Natural killer cell (primary cell): Measurements from ENCODE around the gene UBC. TPM values are rescaled to one million over a fixed set of nuclear protein-coding genes. Genes with fewer than 3 reads are reported as not detected.
"Not testable (repeated sequence)": the region's sequence is repeated elsewhere in the genome, so short reads cannot be mapped to it uniquely, and the experiment has no call there.

ENCODE experiments used
- ATAC-seq, 3 donors: fragments of 150-1000 bp in 2 of 3; fragments of 200-7000 bp in 1 of 3; cut with Tn5 transposase; 1 replicate in 1 of 3; 2 replicates in 2 of 3; pipeline ENCODE4 v1.10.0; 2021; ENCODE audit warnings: mild to moderate bottlenecking in 2 of 3, moderate library complexity in 2 of 3
- DNase-seq, 2 donors: peaks; one replicate each; pipeline versions ENCODE4 v3.0.0 to v3.0.0-alpha.2; 2013 to 2021; ENCODE audit warnings: mixed read lengths in 1 of 2
- H3K27ac ChIP-seq: one replicate; pipeline ENCODE4 v1.5.1; 2013; ENCODE audit warnings: mild to moderate bottlenecking, low read length
- H3K27me3 ChIP-seq: one replicate; pipeline ENCODE4 v1.6.1; 2013; ENCODE audit warnings: low read length; ENCODE audit not compliant: control insufficient read depth, insufficient read depth
- H3K36me3 ChIP-seq: one replicate; pipeline ENCODE4 v1.6.1; 2013; ENCODE audit warnings: low read length; ENCODE audit not compliant: control insufficient read depth, insufficient read depth
- H3K4me1 ChIP-seq: one replicate; pipeline ENCODE4 v1.6.1; 2013; ENCODE audit warnings: low read length; ENCODE audit not compliant: control insufficient read depth, insufficient read depth
- H3K4me3 ChIP-seq: one replicate; pipeline ENCODE4 v1.5.1; 2013; ENCODE audit warnings: low read length
- H3K9me3 ChIP-seq: one replicate; pipeline ENCODE4 v1.6.1; 2013; ENCODE audit warnings: low read length; ENCODE audit not compliant: control insufficient read depth, insufficient read depth
- H3K27ac Mint-ChIP-seq, 2 donors: one replicate each; pipeline ENCODE4 v1.8.0; 2022; ENCODE audit warnings: mild to moderate bottlenecking in 2 of 2, mixed read lengths in 2 of 2, moderate library complexity in 1 of 2
- H3K27me3 Mint-ChIP-seq, 2 donors: one replicate each; pipeline ENCODE4 v1.8.0; 2022; ENCODE audit warnings: low read depth in 2 of 2, mixed read lengths in 2 of 2
- H3K36me3 Mint-ChIP-seq: one replicate; pipeline ENCODE4 v1.8.0; 2022; ENCODE audit warnings: mixed read lengths
- H3K4me1 Mint-ChIP-seq, 2 donors: one replicate each; pipeline ENCODE4 v1.8.0; 2022; ENCODE audit warnings: mixed read lengths in 2 of 2
- H3K4me3 Mint-ChIP-seq: one replicate; pipeline ENCODE4 v1.8.0; 2022; ENCODE audit warnings: mild to moderate bottlenecking, moderate library complexity, mixed read lengths
- H3K9me3 Mint-ChIP-seq, 2 donors: one replicate each; pipeline ENCODE4 v1.8.0; 2022; ENCODE audit warnings: mixed read lengths in 2 of 2
- WGBS: methylation state at CpG from one replicate; pipeline ENCODE4 v1.1.7; 2013; ENCODE audit warnings: missing lambda C conversion rate; ENCODE audit not compliant: insufficient coverage; 5-methylcytosine and 5-hydroxymethylcytosine counted together
- intact Hi-C: fragments of 100-400 bp; cut with micrococcal nuclease; formaldehyde crosslinking; loops from one replicate; pipeline ENCODE4 v1.14.2; 2022
- total RNA-seq, 4 donors: library from RNA; stranded (reverse); fragments of 120-200 nt in 1 of 4; gene quantifications; one replicate each; pipeline versions ENCODE4 v1.2.3 to v1.2.4, GENCODE V29; 2013 to 2022
- TF ChIP-seq, protein P1 (sequence below): fragments of 200-600 bp; IDR thresholded peaks from one replicate; pipeline ENCODE4 v1.8.0; 2022; ENCODE audit warnings: antibody characterized with exemption

Gene UBC
- total RNA-seq, 3 donors from 2014 or later (not counting 1 experiment from before 2014, with no cell fraction given): 1,276 to 1,737 (median 1,334) TPM

DNA sequence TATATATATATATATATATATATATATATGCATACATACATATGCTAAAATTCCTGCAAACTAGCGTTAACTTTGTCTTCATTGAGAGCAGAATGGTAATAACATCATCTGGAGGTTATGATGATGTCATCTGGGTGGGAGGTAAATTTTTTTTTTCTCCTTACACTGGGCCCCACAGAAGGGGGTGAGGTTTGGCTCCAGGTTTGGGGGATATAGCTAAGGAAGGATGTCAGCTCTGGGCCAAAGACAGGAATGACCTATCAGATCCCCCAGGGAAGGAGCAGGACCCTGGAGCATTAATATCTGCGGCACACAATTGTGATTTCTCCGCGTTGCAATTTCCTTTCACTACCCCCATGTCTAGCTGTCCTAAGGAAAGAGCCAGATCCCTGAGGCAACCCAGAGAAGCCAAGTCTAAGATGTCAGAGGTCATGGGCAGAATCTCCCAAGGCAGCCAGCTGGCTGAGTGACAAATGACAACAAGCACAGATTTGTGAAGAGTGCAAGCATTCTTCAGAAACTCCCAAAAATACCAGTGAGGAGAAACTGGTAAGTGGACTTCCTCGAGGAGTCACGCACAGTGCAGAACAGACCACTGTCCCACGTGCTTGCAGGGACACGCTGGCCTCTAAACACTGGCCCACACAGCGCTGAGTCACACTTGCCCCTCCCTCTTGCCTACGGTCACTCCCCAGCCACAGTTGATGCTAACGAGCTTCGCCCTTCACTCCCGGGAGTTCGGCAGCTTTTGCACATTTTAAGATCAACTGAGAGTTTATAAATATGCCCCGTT is 9.9 kb downstream of the UBC start:
- H3K27ac ChIP-seq: no peak overlapping the region
- Mint-ChIP-seq H3K4me3 (no peak overlapping the region), H3K36me3 (no peaks in the 10 kb centered on the region), H3K27ac (no peak overlapping the region), H3K4me1 (peaks cover 8 to 11% of the 10 kb centered on the region in 2 donors), H3K27me3 (no peaks in the 10 kb centered on the region), H3K9me3 (no peaks in the 10 kb centered on the region)
- no peak for DNase-seq
- ATAC-seq: no peak
- TF ChIP-seq, protein P1, sequence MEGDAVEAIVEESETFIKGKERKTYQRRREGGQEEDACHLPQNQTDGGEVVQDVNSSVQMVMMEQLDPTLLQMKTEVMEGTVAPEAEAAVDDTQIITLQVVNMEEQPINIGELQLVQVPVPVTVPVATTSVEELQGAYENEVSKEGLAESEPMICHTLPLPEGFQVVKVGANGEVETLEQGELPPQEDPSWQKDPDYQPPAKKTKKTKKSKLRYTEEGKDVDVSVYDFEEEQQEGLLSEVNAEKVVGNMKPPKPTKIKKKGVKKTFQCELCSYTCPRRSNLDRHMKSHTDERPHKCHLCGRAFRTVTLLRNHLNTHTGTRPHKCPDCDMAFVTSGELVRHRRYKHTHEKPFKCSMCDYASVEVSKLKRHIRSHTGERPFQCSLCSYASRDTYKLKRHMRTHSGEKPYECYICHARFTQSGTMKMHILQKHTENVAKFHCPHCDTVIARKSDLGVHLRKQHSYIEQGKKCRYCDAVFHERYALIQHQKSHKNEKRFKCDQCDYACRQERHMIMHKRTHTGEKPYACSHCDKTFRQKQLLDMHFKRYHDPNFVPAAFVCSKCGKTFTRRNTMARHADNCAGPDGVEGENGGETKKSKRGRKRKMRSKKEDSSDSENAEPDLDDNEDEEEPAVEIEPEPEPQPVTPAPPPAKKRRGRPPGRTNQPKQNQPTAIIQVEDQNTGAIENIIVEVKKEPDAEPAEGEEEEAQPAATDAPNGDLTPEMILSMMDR: no peak
- no peaks in the 10 kb centered on the region for H3K36me3 ChIP-seq
- intact Hi-C loops: no loop called here
- no peak overlapping the region for H3K4me3 ChIP-seq
- no peaks in the 10 kb centered on the region for H3K27me3 ChIP-seq
- 65% methylated on average over 14 of the region's 15 CpGs for WGBS
- no peaks in the 10 kb centered on the region for H3K9me3 ChIP-seq
- no peaks in the 10 kb centered on the region for H3K4me1 ChIP-seq

DNA sequence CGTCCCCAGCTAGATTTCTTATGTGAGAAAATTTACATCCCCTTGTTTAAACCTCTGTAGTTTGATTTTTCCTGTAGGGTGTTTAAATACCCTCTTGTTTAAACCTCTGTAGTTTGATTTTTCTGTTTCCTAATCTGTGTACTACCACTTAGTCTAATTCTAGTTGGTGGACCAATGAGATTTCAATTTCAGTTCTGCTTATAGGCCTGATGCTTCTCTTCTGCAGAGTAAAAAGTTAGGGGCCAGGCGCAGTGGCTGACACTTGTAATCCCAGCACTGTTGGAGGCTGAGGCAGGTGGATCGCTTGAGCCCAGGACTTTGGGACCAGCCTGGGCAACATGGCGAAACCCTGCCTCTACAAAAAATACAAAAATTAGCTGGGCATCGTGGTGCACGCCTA is 11.5 kb downstream of the UBC start:
- H3K27me3 Mint-ChIP-seq: no peaks in the 10 kb centered on the region
- no peaks in the 10 kb centered on the region for H3K9me3 Mint-ChIP-seq
- WGBS: 96% methylated on average over 5 of the region's 6 CpGs
- Histone ChIP-seq H3K36me3 (no peaks in the 10 kb centered on the region), H3K4me1 (peaks cover 10% of the 10 kb centered on the region), H3K27me3 (no peaks in the 10 kb centered on the region), H3K9me3 (no peaks in the 10 kb centered on the region), H3K4me3 (no peak overlapping the region), H3K27ac (no peak overlapping the region)
- TF ChIP-seq, protein P1: no peak
- H3K4me1 Mint-ChIP-seq: peaks cover 21 to 24% of the 10 kb centered on the region in 2 donors
- H3K27ac Mint-ChIP-seq: no peak overlapping the region
- H3K36me3 Mint-ChIP-seq: no peaks in the 10 kb centered on the region
- intact Hi-C loops: no loop called here
- ATAC-seq (no peak), DNase-seq (no peak)
- no peak overlapping the region for H3K4me3 Mint-ChIP-seq

DNA sequence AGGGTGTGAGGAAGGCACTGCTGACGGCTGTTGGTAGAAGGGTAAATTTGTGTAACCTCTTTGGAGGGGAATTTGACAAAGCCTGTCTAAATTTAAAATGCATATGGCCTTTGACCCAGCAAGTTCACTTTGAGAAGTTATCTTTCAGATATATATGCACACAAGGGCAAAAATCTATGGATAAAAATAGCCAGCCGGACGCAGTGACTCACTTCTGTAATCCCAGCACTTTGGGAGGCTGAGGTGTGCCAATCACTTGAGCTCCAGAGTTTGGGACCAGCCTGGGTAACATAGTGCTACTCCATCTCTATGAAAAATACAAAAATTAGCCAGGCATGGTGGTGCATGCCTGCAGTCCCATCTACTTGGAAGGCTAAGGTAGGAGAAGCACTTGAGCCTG is 13.4 kb downstream of the UBC start:
- ATAC-seq (no peak), DNase-seq (no peak)
- Mint-ChIP-seq H3K27ac (no peak overlapping the region), H3K4me3 (no peak overlapping the region), H3K4me1 (peaks cover 15 to 21% of the 10 kb centered on the region in 2 donors), H3K27me3 (peaks cover 0 to 3% of the 10 kb centered on the region in 2 donors), H3K9me3 (no peaks in the 10 kb centered on the region), H3K36me3 (no peaks in the 10 kb centered on the region)
- intact Hi-C loops: no loop called here
- H3K27ac ChIP-seq: no peak overlapping the region
- H3K4me1 ChIP-seq: peaks cover 10% of the 10 kb centered on the region
- TF ChIP-seq, protein P1: no peak
- H3K9me3 ChIP-seq: no peaks in the 10 kb centered on the region
- WGBS: 92% methylated on average over 3 of the region's 3 CpGs
- H3K4me3 ChIP-seq: no peak overlapping the region
- H3K36me3 ChIP-seq: no peaks in the 10 kb centered on the region
- no peaks in the 10 kb centered on the region for H3K27me3 ChIP-seq

DNA sequence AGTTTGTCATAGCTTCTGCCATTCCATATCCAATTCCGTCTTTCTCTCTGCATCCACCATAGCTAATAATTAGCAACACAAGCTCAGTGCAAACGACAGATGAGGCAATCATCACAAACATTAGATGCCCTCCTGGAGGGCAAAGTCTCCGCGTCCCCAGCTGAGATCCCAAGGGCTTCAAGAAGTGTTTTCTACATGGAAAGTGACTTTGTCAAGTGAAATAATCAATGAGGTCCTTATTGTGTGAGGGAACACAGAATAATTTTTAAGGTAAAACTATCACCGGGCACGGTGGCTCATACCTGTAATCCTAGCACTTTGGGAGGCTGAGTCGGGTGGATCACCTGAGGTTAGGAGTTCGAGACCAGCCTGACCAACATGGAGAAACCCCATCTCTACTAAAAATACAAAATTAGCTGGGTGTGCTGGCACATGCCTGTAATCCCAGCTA is 14.1 kb downstream of the UBC start:
- H3K9me3 ChIP-seq, H3K4me3 Mint-ChIP-seq, H3K27me3 Mint-ChIP-seq, H3K27me3 ChIP-seq, intact Hi-C loops, DNase-seq, H3K27ac Mint-ChIP-seq, H3K36me3 Mint-ChIP-seq, H3K27ac ChIP-seq, ATAC-seq, H3K36me3 ChIP-seq, H3K4me3 ChIP-seq, H3K9me3 Mint-ChIP-seq: not testable (repeated sequence)
- H3K4me1 Mint-ChIP-seq: peaks cover 13 to 21% of the 10 kb centered on the region in 2 donors
- WGBS: 91% methylated on average over 7 of the region's 8 CpGs
- peaks cover 10% of the 10 kb centered on the region for H3K4me1 ChIP-seq
